GM12875 (cell line): ENCODE results near the gene MACROD1.

Experiments
- H3K4me3 ChIP-seq: one replicate; pipeline ENCODE4 v1.5.1; 2011; ENCODE audit warnings: low read depth, low read length, control low read depth
- TF ChIP-seq, protein P1 (sequence below): IDR thresholded peaks from 2 replicates; pipeline ENCODE4 v1.5.1; 2011; ENCODE audit warnings: low read depth, mild to moderate bottlenecking, control low read depth, inconsistent platforms, low read length, moderate library complexity, borderline replicate concordance; ENCODE audit not compliant: insufficient read depth

Gene MACROD1

DNA sequence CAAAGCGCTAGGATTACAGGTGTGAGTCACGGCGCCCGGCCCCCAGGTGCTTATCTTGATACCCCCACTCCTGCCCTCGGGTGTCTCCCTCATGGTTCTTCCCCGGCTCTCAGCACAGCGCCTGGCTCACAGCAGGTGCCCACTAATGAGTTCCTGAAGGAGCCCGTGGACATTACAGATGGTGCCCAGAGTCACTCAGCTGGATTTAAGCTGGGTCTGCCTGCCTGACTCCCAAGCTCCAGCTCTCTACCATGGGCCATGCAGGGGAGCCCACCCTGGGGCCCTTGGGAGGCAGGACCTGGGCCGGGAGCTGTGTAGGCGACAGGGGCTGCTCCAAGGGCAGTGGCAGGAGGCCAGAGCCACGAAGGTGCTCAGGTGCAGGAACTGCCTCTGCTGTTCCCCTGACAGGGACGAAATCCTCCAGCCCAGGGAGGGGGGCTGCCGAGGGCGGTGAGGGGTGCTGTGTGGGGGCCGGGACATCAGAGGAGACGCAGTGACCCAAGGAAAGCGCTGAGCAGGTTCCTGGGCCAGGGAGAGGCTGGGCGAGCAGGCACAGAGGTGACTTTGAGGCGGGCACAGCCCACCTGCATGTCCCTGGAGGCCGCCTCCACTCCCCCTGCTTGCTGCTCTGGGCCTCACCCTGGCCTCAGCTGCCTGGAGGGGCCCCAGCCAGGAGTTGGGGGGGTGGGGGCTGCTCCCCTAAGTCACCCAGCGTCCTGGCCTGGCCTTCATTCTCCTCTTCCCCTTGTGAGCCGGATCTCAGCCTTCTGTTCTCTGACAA, 144.7 kb downstream of the MACROD1 start:
- no peak overlapping the region for H3K4me3 ChIP-seq
- TF ChIP-seq, protein P1, sequence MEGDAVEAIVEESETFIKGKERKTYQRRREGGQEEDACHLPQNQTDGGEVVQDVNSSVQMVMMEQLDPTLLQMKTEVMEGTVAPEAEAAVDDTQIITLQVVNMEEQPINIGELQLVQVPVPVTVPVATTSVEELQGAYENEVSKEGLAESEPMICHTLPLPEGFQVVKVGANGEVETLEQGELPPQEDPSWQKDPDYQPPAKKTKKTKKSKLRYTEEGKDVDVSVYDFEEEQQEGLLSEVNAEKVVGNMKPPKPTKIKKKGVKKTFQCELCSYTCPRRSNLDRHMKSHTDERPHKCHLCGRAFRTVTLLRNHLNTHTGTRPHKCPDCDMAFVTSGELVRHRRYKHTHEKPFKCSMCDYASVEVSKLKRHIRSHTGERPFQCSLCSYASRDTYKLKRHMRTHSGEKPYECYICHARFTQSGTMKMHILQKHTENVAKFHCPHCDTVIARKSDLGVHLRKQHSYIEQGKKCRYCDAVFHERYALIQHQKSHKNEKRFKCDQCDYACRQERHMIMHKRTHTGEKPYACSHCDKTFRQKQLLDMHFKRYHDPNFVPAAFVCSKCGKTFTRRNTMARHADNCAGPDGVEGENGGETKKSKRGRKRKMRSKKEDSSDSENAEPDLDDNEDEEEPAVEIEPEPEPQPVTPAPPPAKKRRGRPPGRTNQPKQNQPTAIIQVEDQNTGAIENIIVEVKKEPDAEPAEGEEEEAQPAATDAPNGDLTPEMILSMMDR: no peak

DNA sequence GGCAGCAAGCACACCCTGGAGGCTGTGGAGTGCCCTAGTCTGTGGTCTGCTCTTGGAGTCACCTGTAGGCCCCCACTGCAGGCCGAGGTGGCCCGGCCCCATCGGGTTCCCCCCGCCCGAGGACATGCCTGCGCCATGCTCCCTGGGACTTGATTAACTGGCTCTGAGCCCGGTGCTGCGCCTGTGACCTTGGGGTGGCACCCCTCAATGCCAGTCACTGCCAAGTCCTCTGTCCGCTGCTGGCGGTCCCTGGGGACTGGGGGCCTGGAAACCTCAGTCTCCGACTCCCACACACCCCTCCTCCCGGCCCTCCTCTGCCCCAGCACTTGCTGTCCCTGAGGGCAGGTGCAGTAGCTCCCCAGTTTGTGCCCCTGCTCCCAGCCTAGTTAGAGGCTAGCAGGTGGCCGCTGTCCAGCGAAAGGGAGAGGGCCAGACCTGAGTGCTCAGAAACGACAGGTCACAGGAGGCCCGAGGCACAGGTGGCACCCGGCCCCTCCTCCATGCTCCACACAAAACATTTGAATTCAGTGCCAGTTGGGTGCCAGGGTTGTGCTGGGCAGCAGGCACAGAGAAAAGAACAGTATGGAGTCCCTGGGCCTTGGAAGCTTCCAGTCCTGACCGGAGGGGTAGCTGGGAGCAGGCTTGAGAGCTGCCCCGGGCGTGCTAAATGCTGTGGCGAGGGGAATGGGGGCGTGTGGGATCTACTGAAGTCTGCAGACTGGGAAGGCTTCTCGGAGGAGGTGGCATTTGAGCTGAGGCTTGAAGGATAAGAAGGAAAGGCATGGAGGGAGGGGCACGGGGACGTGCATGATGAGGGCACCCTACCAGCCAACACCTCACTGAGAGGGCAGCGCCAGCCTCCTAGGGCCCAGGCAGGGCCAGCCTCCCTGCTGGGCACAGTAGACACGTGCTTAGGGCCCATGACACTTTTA, 146.5 kb downstream of the MACROD1 start:
- TF ChIP-seq, protein P1: no peak
- H3K4me3 ChIP-seq: no peak overlapping the region

DNA sequence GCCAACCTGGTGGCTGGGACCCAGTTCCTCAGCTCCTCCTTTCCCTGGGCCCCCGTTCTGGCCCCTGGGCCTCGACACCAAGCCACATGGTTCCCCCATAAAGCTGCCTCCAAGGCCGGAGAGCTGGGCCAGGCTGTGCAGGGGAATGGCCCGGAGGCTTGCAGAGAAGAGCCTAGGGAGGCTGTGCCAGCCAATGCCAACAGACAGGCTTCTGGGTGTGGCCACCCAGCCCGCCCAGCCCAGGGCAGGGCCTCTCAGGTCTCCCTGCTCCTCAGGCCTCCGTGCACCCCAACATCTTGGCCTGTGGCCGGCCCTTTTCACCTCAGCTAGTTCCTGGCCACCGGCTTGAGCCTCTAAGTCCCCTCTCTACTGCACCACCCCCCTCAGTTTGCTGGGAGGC, 147.6 kb downstream of the MACROD1 start:
- H3K4me3 ChIP-seq: no peak overlapping the region
- TF ChIP-seq, protein P1: no peak

DNA sequence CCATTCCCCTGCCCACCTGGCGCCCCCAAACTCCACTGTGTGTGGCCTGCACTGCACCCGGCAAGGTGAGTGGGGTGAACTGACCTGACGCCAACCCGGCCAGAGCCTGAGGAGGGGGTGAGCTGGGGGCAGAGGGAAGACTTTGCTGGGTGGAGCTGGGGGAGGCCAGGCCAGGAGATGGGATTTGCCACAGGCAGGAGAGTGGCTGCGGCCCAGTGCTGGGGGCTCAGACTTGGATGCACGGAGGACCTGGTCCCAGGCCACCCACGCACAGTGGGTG, 148.0 kb downstream of the MACROD1 start:
- TF ChIP-seq, protein P1: no peak
- H3K4me3 ChIP-seq: no peak overlapping the region

DNA sequence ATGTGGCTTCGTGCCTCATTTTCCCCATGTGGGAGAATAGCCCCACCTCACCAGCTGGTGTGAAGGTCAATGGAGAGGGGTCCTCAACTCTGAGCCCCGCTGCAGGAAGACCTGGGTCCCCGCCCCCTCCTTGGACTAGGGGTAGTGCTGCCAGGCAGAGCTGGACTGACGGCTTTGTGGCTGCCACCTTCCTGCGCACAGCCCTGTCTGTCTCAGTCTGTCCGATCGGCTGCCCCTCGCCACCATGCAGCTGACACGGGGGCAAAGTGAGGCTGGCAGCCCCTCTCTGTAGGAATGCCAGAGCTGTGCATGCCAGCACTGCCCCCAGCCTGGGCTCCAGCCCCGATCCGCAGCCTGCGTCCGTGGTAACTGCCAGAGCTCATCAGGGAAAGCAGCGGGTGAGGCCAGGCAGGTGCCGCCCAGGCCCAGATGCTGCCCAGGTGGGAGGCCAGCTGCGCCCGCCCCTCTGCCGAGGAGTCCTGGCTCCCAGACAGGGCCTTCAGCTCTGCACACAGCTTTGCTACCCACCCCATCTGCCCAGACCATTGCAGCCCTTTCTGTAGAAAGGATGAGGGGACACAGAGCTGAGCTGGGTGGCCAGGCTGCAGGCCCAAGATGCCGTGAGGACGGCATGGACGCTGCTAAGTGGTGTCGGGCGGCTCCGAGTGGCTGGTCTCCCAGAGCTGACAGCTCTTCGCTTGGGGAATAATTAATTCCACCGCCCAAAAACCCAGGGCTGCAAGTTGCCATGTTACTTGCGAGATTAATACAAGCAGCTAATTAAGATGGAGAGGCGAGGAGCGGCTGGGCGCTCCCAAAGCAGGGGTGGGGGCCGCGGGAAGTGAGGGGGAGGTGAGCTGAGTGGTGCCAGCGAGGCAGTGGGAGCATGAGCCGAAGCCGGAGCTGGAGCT, 149.7 kb downstream of the MACROD1 start:
- TF ChIP-seq, protein P1: no peak
- no peak overlapping the region for H3K4me3 ChIP-seq

DNA sequence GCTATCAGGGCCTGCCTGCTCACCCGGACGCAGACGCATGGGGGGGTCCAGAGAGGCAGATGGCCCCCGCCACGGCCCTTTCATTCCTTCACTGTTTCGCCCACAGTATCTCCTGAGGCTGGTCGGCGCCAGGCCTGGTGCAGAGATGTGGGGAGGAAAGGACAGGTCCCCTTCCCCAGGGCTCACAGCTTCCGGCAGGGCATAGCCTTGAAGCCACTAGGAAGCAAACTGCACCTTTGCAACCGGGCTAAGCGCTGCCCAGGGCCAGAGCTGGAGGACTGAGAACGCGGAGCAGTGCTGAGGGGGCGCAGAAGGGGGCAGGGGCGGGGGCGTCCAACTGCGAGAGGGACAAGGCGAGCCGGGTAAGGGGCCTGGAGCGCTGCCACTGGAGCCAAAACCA, 150.4 kb downstream of the MACROD1 start:
- no peak overlapping the region for H3K4me3 ChIP-seq
- TF ChIP-seq, protein P1: no peak
